ENCODE measurements around the gene PRDX5. TPM values are rescaled to one million over a fixed set of nuclear protein-coding genes. Genes with fewer than 3 reads are reported as not detected.

Gene PRDX5
- total RNA-seq, 2 donors from 2014 or later: 108 to 224 TPM

GRCh38 chr11:64275841-64276240, 42.1 kb upstream of the PRDX5 start:
- Histone ChIP-seq H3K9me3 (no peaks in the 10 kb centered on the region), H3K4me1 (peaks cover 26% of the 10 kb centered on the region), H3K27me3 (no peaks in the 10 kb centered on the region), H3K27ac (no peak overlapping the region), H3K4me3 (no peak overlapping the region), H3K36me3 (replicated peaks in 1 of 2; ENCODE audit: insufficient read depth in 1 of 2, low read depth in 2 of 2) (peaks cover 0 to 3% of the 10 kb centered on the region in 2 donors)
- no peak for ATAC-seq
- intact Hi-C loops (cut with DNase I): no loop called here
- TF ChIP-seq CTCF (IDR thresholded peaks at IDR 0.05) (no peak), POLR2A (IDR thresholded peaks at IDR 0.05) (no peak)
- DNase-seq: no peak
- 73 to 79% methylated on average over 2 of the region's 2 CpGs for WGBS, 2 donors

- peaks cover 0 to 3% of the 10 kb centered on the region in 2 donors for H3K36me3 ChIP-seq (replicated peaks in 1 of 2; ENCODE audit: insufficient read depth in 1 of 2, low read depth in 2 of 2)
These were observed 41.1 kb upstream of the PRDX5 start for GRCh38 chr11:64276653-64277431.

GRCh38 chr11:64278576-64279190, 39.2 kb upstream of the PRDX5 start:
- intact Hi-C loops (cut with DNase I): no loop called here
- Histone ChIP-seq H3K27ac (no peak overlapping the region), H3K4me3 (no peak overlapping the region), H3K9me3 (no peaks in the 10 kb centered on the region), H3K27me3 (no peaks in the 10 kb centered on the region), H3K36me3 (replicated peaks in 1 of 2; ENCODE audit: insufficient read depth in 1 of 2, low read depth in 2 of 2) (peaks cover 0 to 3% of the 10 kb centered on the region in 2 donors), H3K4me1 (peaks cover 12% of the 10 kb centered on the region)
- DNase-seq: no peak
- ATAC-seq: no peak
- WGBS, 2 donors: 74 to 80% methylated on average over 6 to 8 of the region's 8 CpGs
- TF ChIP-seq CTCF (IDR thresholded peaks at IDR 0.05) (no peak), POLR2A (IDR thresholded peaks at IDR 0.05) (no peak)

More at GRCh38 chr11:64276653-64277431, 41.1 kb upstream of the PRDX5 start:
- Histone ChIP-seq H3K9me3 (no peaks in the 10 kb centered on the region), H3K27me3 (no peaks in the 10 kb centered on the region), H3K4me1 (peaks cover 22% of the 10 kb centered on the region), H3K27ac (no peak overlapping the region), H3K4me3 (no peak overlapping the region)
- DNase-seq (no peak), ATAC-seq (no peak)
- TF ChIP-seq CTCF (IDR thresholded peaks at IDR 0.05) (no peak), POLR2A (IDR thresholded peaks at IDR 0.05) (no peak)
- WGBS, 2 donors: 83 to 89% methylated on average over 8 to 17 of the region's 17 CpGs
- intact Hi-C loops (cut with DNase I): no loop called here

GRCh38 chr11:64281957-64282770, 35.8 kb upstream of the PRDX5 start:
- Histone ChIP-seq H3K27ac (no peak overlapping the region), H3K4me1 (peaks cover 24% of the 10 kb centered on the region), H3K9me3 (no peaks in the 10 kb centered on the region), H3K27me3 (no peaks in the 10 kb centered on the region), H3K36me3 (replicated peaks in 1 of 2; ENCODE audit: insufficient read depth in 1 of 2, low read depth in 2 of 2) (peaks cover 0 to 3% of the 10 kb centered on the region in 2 donors), H3K4me3 (no peak overlapping the region)
- intact Hi-C loops (cut with DNase I): no loop called here
- 92 to 94% methylated on average over 22 of the region's 22 CpGs for WGBS, 2 donors
- ATAC-seq (no peak), DNase-seq (no peak)
- TF ChIP-seq POLR2A (IDR thresholded peaks at IDR 0.05) (no peak), CTCF (IDR thresholded peaks at IDR 0.05) (no peak)
